ENCODE measurements around the gene KNTC1. TPM values are rescaled to one million over a fixed set of nuclear protein-coding genes. Genes with fewer than 3 reads are reported as not detected.
"Not testable (repeated sequence)": the region's sequence is repeated elsewhere in the genome, so short reads cannot be mapped to it uniquely, and the experiment has no call there.

KNTC1 gene
- total RNA-seq, 1 experiment from 2014 or later, result 110 TPM

DNA sequence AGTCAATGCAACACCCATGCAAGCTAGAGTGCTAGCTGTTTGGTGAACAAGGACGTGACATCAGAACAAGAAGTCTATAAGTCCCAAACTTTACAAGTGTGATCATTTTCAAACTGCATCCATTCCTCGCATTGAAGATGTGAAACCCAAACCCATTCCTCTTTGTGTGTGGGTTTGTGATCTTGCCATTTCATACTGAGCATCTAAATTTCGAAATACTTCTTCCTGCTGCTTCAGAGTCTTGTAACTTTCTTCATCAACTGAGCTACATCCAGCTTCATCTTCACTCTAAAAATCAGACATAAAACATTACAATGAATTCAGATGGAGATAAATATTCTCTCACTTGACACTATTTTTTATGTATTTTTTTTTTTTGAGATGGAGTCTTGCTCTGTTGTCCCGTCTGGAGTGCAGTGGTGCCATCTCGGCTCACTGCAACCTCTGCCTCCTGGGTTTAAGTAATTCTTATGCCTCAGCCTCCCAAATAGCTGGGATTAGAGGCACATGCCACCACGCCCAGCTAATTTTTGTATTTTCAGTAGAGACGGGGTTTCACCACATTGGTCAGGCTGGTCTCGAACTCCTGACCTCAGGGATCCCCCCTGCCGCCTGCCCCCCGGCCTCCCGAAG lies 21.5 kb upstream of the KNTC1 start:
- BruUV-seq (replicated peaks), result no TSS peak
- no peak overlapping the region for H3K27ac Mint-ChIP-seq (ENCODE audit: unreplicated experiment)
- H3K4me3 Mint-ChIP-seq (ENCODE audit: low read depth, unreplicated experiment), result no peak overlapping the region
- H3K4me1 Mint-ChIP-seq (ENCODE audit: low read depth, unreplicated experiment), result peaks cover 16% of the 10 kb centered on the region
- intact Hi-C loops (cut with micrococcal nuclease; ENCODE audit: unreplicated experiment), result no loop called here
- DNase-seq, result no peak
- CTCF ChIA-PET, result no interaction called here
- H3K27me3 Mint-ChIP-seq (ENCODE audit: unreplicated experiment), result no peaks in the 10 kb centered on the region
- TF ChIP-seq CTCF (IDR thresholded peaks at IDR 0.05; ENCODE audit: unreplicated experiment), result no peak
- H3K36me3 Mint-ChIP-seq (ENCODE audit: insufficient read depth, unreplicated experiment), result peaks cover 87% of the 10 kb centered on the region
- no peaks in the 10 kb centered on the region for H3K9me3 Mint-ChIP-seq (ENCODE audit: low read depth, unreplicated experiment)

DNA sequence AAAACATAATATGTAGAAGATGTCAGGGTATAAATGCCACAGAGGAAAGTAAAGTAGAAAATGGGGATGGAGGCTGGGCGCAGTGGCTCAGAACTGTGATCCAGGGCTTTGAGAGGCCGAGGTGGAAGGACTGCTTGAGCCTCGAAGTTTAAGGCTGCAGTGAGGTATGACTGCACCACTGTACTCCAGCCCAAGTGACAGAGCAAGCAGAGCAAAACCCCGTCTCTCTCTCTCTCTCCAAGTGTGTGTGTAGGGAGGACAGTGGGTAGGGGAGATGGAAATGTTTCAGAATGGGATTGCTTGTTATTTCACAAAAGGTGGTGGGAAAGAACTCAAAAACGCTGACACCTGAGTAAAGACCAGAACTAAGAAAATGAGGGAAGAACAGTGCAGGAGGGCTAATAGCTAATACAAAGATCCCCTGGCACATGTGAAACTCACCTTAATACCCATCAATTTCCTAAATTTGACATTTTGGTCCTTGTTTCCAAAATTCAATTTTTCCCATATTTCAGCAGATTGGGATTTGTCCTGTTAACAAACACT lies 20.6 kb upstream of the KNTC1 start:
- no TSS peak for BruUV-seq (replicated peaks)
- H3K36me3 Mint-ChIP-seq (ENCODE audit: insufficient read depth, unreplicated experiment), result peaks cover 85% of the 10 kb centered on the region
- no peak overlapping the region for H3K4me3 Mint-ChIP-seq (ENCODE audit: low read depth, unreplicated experiment)
- intact Hi-C loops (cut with micrococcal nuclease; ENCODE audit: unreplicated experiment), result no loop called here
- CTCF ChIA-PET, result no interaction called here
- H3K4me1 Mint-ChIP-seq (ENCODE audit: low read depth, unreplicated experiment), result peaks cover 9% of the 10 kb centered on the region
- H3K9me3 Mint-ChIP-seq (ENCODE audit: low read depth, unreplicated experiment), result no peaks in the 10 kb centered on the region
- H3K27me3 Mint-ChIP-seq (ENCODE audit: unreplicated experiment), result no peaks in the 10 kb centered on the region
- no peak overlapping the region for H3K27ac Mint-ChIP-seq (ENCODE audit: unreplicated experiment)
- no peak for DNase-seq
- no peak for TF ChIP-seq CTCF (IDR thresholded peaks at IDR 0.05; ENCODE audit: unreplicated experiment)

DNA sequence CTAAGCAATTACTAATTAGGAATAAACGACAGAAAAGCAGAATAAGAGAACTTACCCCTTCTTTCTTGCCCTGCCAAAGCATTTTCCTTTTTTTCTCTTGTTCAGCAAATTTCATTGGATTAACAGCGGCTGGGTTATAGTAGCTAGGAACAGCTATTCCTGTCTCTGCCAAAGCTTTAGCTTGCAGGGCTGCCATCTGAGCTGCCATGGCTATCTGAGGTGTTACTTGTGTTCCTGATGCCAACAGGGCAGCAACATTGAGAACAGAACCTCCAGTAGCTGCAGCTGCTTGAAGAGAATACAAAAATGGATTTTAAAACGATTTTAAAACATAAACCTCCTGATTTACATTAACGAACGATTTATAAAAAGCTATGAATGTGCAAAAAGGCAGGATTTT lies 18.9 kb upstream of the KNTC1 start:
- no peak for DNase-seq
- no peak for TF ChIP-seq CTCF (IDR thresholded peaks at IDR 0.05; ENCODE audit: unreplicated experiment)
- H3K27me3 Mint-ChIP-seq (ENCODE audit: unreplicated experiment), result no peaks in the 10 kb centered on the region
- H3K4me3 Mint-ChIP-seq (ENCODE audit: low read depth, unreplicated experiment), result no peak overlapping the region
- BruUV-seq (replicated peaks), result no TSS peak
- H3K9me3 Mint-ChIP-seq (ENCODE audit: low read depth, unreplicated experiment), result no peaks in the 10 kb centered on the region
- intact Hi-C loops (cut with micrococcal nuclease; ENCODE audit: unreplicated experiment), result no loop called here
- CTCF ChIA-PET, result interaction anchor here (0.6 kb wide), 1 partner anchor 1901 kb away, joined by 5 read pairs; no protein-coding TSS in a partner anchor
- peaks cover 83% of the 10 kb centered on the region for H3K36me3 Mint-ChIP-seq (ENCODE audit: insufficient read depth, unreplicated experiment)
- H3K27ac Mint-ChIP-seq (ENCODE audit: unreplicated experiment), result no peak overlapping the region
- no peaks in the 10 kb centered on the region for H3K4me1 Mint-ChIP-seq (ENCODE audit: low read depth, unreplicated experiment)

GRCh38 chr12:122513028-122513427 lies 14.0 kb upstream of the KNTC1 start:
- peaks cover 93% of the 10 kb centered on the region for H3K36me3 Mint-ChIP-seq (ENCODE audit: insufficient read depth, unreplicated experiment)
- H3K27me3 Mint-ChIP-seq (ENCODE audit: unreplicated experiment); H3K27ac Mint-ChIP-seq (ENCODE audit: unreplicated experiment); H3K9me3 Mint-ChIP-seq (ENCODE audit: low read depth, unreplicated experiment); H3K4me3 Mint-ChIP-seq (ENCODE audit: low read depth, unreplicated experiment); DNase-seq; intact Hi-C loops (cut with micrococcal nuclease; ENCODE audit: unreplicated experiment); BruUV-seq (replicated peaks); H3K4me1 Mint-ChIP-seq (ENCODE audit: low read depth, unreplicated experiment): not testable (repeated sequence)
- CTCF ChIA-PET, result interaction anchor here (0.6 to 1.6 kb wide), 2 partner anchors 10 to 164 kb away, joined by 3 read pairs; no protein-coding TSS in a partner anchor

DNA sequence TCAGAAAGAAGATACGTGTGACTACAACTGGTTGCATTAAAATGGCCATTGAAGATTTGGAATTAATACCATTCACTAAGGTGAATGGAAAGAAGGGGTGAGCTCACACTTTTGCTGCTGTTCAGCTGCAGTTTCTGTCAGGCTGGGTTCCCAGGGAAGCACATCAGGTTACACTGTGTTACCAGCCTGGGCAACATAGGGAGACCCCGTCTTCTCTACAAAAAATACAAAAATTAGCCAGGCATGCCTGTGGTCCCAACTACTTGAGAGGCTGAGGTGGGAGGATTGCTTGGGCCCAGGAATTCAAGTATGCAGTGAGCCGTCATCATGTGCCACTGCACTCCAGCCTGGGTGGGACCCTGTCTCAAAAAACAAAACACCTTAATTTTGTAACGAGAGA lies 13.4 kb upstream of the KNTC1 start:
- Mint-ChIP-seq H3K4me3 (ENCODE audit: low read depth, unreplicated experiment) (no peak overlapping the region), H3K27ac (ENCODE audit: unreplicated experiment) (no peak overlapping the region)

More for the DNA sequence above, 13.4 kb upstream of the KNTC1 start:
- BruUV-seq (replicated peaks), result no TSS peak
- Mint-ChIP-seq H3K27me3 (ENCODE audit: unreplicated experiment) (no peaks in the 10 kb centered on the region), H3K36me3 (ENCODE audit: insufficient read depth, unreplicated experiment) (peaks cover 95% of the 10 kb centered on the region), H3K4me1 (ENCODE audit: low read depth, unreplicated experiment) (peaks cover 10% of the 10 kb centered on the region), H3K9me3 (ENCODE audit: low read depth, unreplicated experiment) (no peaks in the 10 kb centered on the region)
- CTCF ChIA-PET, result interaction anchor here (0.6 to 1.6 kb wide), 2 partner anchors 10 to 165 kb away, joined by 3 read pairs; no protein-coding TSS in a partner anchor
- no peak for TF ChIP-seq CTCF (IDR thresholded peaks at IDR 0.05; ENCODE audit: unreplicated experiment)
- no peak for DNase-seq
- intact Hi-C loops (cut with micrococcal nuclease; ENCODE audit: unreplicated experiment), result no loop called here
